SK-N-SH treated with all-trans-retinoic acid at 6 μM for 48 hours (cell line): ENCODE data around the gene GBF1.

Experiments
- ATAC-seq: fragments of 200-7000 bp; cut with Tn5 transposase; 3 replicates; pipeline ENCODE4 v1.9.1; 2020; ENCODE audit warnings: mild to moderate bottlenecking, moderate library complexity
- ARNTL ChIP-seq: fragments of 450-650 bp; formaldehyde crosslinking; IDR thresholded peaks from 2 replicates; pipeline ENCODE4 v1.5.0; 2020; ENCODE audit warnings: low read depth, mild to moderate bottlenecking, moderate library complexity, borderline replicate concordance
- BACH2 ChIP-seq: fragments of 250-450 bp; sonication (Bioruptor Pico); IDR thresholded peaks from 2 replicates; pipeline ENCODE4 v1.9.0; 2021; ENCODE audit warnings: mild to moderate bottlenecking, borderline replicate concordance
- CSDC2 ChIP-seq: fragments of 250-450 bp; sonication (Bioruptor Pico); IDR thresholded peaks from 2 replicates; pipeline ENCODE4 v1.5.0; 2020; ENCODE audit warnings: mild to moderate bottlenecking, moderate library complexity
- ESRRG ChIP-seq: fragments of 250-450 bp; sonication (Bioruptor Pico); IDR thresholded peaks from 2 replicates; pipeline ENCODE4 v1.6.1; 2021; ENCODE audit warnings: mild to moderate bottlenecking
- GLIS3 ChIP-seq: fragments of 250-450 bp; sonication (Bioruptor Pico); IDR thresholded peaks from 2 replicates; pipeline ENCODE4 v1.5.0; 2020; ENCODE audit warnings: mild to moderate bottlenecking, moderate library complexity
- ISL1 ChIP-seq: fragments of 250-450 bp; sonication (Bioruptor Pico); IDR thresholded peaks from 2 replicates; pipeline ENCODE4 v2.1.2; 2022; ENCODE audit warnings: mild to moderate bottlenecking, moderate library complexity
- OSR1 ChIP-seq: fragments of 250-450 bp; sonication (Bioruptor Pico); IDR thresholded peaks from 2 replicates; pipeline ENCODE4 v1.8.0; 2022; ENCODE audit warnings: moderate library complexity, mild to moderate bottlenecking, inconsistent platforms
- PPARA ChIP-seq: fragments of 250-450 bp; sonication (Bioruptor Pico); IDR thresholded peaks from 2 replicates; pipeline ENCODE4 v1.5.0; 2020; ENCODE audit warnings: mild to moderate bottlenecking, borderline replicate concordance
- RARB ChIP-seq: fragments of 250-450 bp; sonication (Bioruptor Pico); IDR thresholded peaks from 2 replicates; pipeline ENCODE4 v1.8.0; 2021; ENCODE audit warnings: mild to moderate bottlenecking, moderate library complexity
- TCF4 ChIP-seq: fragments of 250-450 bp; sonication (Bioruptor Pico); IDR thresholded peaks from 2 replicates; pipeline ENCODE4 v1.8.0; 2021; ENCODE audit warnings: mild to moderate bottlenecking, moderate library complexity, borderline replicate concordance
- TOX ChIP-seq: fragments of 250-450 bp; sonication (Bioruptor Pico); IDR thresholded peaks from 2 replicates; pipeline ENCODE4 v1.8.0; 2021; ENCODE audit warnings: mild to moderate bottlenecking, moderate library complexity, borderline replicate concordance
- ZC3H10 ChIP-seq: fragments of 250-450 bp; sonication (Bioruptor Pico); IDR thresholded peaks from 2 replicates; pipeline ENCODE4 v1.5.1; 2021; ENCODE audit warnings: mild to moderate bottlenecking, moderate library complexity
- ZFP3 ChIP-seq: fragments of 250-450 bp; sonication (Bioruptor Pico); IDR thresholded peaks from 2 replicates; pipeline ENCODE4 v1.5.0; 2020; ENCODE audit warnings: mild to moderate bottlenecking, moderate library complexity
- ZFP30 ChIP-seq: fragments of 450-650 bp; formaldehyde crosslinking; IDR thresholded peaks from 2 replicates; pipeline ENCODE4 v1.5.0; 2022; ENCODE audit warnings: mild to moderate bottlenecking, moderate library complexity
- ZNF565 ChIP-seq: fragments of 450-650 bp; formaldehyde crosslinking; conservative IDR thresholded peaks from 2 replicates; pipeline ENCODE4 v1.5.0; 2020; ENCODE audit warnings: low read depth, mild to moderate bottlenecking, moderate library complexity
- ZNF70 ChIP-seq: fragments of 450-650 bp; formaldehyde crosslinking; IDR thresholded peaks from 2 replicates; pipeline ENCODE4 v1.5.0; 2020; ENCODE audit warnings: mild to moderate bottlenecking, moderate library complexity
- ZNF8 ChIP-seq: fragments of 450-650 bp; formaldehyde crosslinking; IDR thresholded peaks from 2 replicates; pipeline ENCODE4 v1.5.0; 2020; ENCODE audit warnings: mild to moderate bottlenecking, moderate library complexity
- TF ChIP-seq, protein P1 (sequence below): fragments of 250-450 bp; sonication (Bioruptor Pico); IDR thresholded peaks from 2 replicates; pipeline ENCODE4 v1.8.0; 2020; ENCODE audit warnings: mild to moderate bottlenecking, moderate library complexity, borderline replicate concordance
- TF ChIP-seq, protein P2 (sequence below): fragments of 250-450 bp; sonication (Bioruptor Pico); IDR thresholded peaks from 2 replicates; pipeline ENCODE4 v1.5.1; 2021; ENCODE audit warnings: mild to moderate bottlenecking, moderate library complexity
- TF ChIP-seq, protein P3 (sequence below): fragments of 250-450 bp; sonication (Bioruptor Pico); IDR thresholded peaks from 2 replicates; pipeline ENCODE4 v1.8.0; 2021; ENCODE audit warnings: low read depth, mild to moderate bottlenecking, moderate library complexity, borderline replicate concordance
- TF ChIP-seq, protein P4 (sequence below): fragments of 250-450 bp; sonication (Bioruptor Pico); IDR thresholded peaks from 2 replicates; pipeline ENCODE4 v1.5.1; 2020; ENCODE audit warnings: low read depth, mild to moderate bottlenecking, moderate library complexity

The GBF1 gene

DNA sequence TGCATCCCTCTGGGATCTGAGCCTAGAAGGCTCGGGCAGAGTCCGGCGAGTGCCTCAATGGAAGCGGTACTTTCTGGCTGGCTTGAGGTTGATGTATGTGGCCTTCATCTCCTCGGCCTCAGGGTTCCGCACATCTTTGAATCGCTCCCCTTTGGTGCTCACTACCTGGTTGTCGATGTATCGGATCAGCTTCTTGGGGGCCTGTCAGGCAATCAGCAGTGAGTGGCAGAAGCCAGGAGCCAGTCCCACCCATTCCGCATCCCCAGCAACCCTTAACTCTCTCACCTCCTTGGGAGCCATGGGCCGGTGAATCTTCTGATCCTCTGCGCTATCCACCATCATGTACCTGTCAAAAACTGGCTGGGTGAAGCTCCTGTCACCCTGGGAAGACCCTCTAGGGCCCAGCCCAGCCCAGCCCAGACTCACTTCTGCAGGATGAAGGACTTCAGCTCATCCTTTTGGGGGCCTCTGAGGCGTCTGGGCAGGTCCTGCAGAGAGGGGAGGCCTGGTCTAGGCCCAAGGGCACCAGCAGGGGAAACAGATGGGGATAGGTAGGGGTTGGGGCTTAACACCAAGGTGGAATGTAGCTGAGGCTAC is 178.1 kb downstream of the GBF1 start:
- TF ChIP-seq RARB (CRISPR knock-in tag): no peak
- no peak for TF ChIP-seq ESRRG (CRISPR knock-in tag)
- TF ChIP-seq GLIS3: no peak
- TF ChIP-seq, all 23 proteins: peak for 0
- ATAC-seq: no peak

DNA sequence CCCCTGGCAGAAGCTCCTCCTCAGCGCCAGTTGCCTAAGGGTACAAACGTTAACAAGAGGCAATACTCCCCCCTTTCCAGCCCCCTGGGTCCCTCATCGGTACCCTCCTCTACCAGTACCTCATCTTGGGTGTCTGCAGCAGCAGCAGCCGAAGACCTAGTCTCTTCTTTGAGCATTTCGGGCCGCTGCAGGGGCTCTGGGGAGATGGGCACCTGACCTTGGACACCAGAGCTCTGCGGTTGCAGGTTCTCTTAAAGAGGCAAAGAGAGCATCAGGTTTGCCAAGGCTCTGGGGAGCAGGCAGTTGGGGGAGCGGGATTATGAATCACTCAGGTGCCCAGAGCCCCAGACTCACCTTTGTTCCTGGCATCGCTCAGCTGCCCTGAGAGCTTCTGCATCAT is 178.8 kb downstream of the GBF1 start:
- no peak for ATAC-seq
- TF ChIP-seq ZNF8 (CRISPR knock-in tag) (no peak), RARB (CRISPR knock-in tag) (no peak), ZNF70 (CRISPR knock-in tag) (no peak)

DNA sequence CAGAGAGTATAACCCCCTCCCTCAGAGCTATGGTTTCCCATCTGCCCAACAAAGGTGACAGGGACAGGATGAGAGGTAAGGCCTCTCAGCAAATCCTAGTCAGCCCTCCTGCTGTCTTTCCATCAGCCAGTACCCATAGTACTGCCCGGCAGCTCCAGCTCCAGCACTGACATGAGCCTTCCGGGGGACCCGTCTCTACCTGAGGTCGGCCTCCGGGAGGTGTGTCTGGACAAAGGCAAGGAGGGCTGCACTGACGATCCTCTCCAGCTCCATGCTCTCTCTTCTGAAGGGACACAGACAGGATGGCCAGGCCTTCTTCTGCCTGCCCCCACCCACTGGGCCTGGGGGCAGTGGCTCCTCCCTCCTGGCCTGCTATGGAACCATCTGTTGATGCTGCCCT is 179.6 kb downstream of the GBF1 start:
- ATAC-seq: no peak
- TF ChIP-seq BACH2 (no peak), ZC3H10 (CRISPR knock-in tag) (no peak), ZNF70 (CRISPR knock-in tag) (no peak), ZFP3 (no peak), ZNF8 (CRISPR knock-in tag) (no peak), CSDC2 (no peak), ZNF565 (CRISPR knock-in tag) (no peak), TCF4 (CRISPR knock-in tag) (no peak), OSR1 (CRISPR knock-in tag) (no peak), ZFP30 (CRISPR knock-in tag) (no peak), ESRRG (CRISPR knock-in tag) (no peak), PPARA (CRISPR knock-in tag) (no peak), TOX (no peak), RARB (CRISPR knock-in tag) (no peak), ISL1 (CRISPR knock-in tag) (no peak), ARNTL (CRISPR knock-in tag) (no peak)
- TF ChIP-seq, protein P1, sequence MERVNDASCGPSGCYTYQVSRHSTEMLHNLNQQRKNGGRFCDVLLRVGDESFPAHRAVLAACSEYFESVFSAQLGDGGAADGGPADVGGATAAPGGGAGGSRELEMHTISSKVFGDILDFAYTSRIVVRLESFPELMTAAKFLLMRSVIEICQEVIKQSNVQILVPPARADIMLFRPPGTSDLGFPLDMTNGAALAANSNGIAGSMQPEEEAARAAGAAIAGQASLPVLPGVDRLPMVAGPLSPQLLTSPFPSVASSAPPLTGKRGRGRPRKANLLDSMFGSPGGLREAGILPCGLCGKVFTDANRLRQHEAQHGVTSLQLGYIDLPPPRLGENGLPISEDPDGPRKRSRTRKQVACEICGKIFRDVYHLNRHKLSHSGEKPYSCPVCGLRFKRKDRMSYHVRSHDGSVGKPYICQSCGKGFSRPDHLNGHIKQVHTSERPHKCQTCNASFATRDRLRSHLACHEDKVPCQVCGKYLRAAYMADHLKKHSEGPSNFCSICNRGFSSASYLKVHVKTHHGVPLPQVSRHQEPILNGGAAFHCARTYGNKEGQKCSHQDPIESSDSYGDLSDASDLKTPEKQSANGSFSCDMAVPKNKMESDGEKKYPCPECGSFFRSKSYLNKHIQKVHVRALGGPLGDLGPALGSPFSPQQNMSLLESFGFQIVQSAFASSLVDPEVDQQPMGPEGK (CRISPR knock-in tag): no peak
- TF ChIP-seq, protein P2, sequence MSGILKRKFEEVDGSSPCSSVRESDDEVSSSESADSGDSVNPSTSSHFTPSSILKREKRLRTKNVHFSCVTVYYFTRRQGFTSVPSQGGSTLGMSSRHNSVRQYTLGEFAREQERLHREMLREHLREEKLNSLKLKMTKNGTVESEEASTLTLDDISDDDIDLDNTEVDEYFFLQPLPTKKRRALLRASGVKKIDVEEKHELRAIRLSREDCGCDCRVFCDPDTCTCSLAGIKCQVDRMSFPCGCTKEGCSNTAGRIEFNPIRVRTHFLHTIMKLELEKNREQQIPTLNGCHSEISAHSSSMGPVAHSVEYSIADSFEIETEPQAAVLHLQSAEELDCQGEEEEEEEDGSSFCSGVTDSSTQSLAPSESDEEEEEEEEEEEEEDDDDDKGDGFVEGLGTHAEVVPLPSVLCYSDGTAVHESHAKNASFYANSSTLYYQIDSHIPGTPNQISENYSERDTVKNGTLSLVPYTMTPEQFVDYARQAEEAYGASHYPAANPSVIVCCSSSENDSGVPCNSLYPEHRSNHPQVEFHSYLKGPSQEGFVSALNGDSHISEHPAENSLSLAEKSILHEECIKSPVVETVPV (CRISPR knock-in tag): no peak
- TF ChIP-seq, protein P3, sequence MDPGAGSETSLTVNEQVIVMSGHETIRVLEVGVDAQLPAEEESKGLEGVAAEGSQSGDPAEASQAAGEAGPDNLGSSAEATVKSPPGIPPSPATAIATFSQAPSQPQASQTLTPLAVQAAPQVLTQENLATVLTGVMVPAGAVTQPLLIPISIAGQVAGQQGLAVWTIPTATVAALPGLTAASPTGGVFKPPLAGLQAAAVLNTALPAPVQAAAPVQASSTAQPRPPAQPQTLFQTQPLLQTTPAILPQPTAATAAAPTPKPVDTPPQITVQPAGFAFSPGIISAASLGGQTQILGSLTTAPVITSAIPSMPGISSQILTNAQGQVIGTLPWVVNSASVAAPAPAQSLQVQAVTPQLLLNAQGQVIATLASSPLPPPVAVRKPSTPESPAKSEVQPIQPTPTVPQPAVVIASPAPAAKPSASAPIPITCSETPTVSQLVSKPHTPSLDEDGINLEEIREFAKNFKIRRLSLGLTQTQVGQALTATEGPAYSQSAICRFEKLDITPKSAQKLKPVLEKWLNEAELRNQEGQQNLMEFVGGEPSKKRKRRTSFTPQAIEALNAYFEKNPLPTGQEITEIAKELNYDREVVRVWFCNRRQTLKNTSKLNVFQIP (CRISPR knock-in tag): no peak
- TF ChIP-seq, protein P4, sequence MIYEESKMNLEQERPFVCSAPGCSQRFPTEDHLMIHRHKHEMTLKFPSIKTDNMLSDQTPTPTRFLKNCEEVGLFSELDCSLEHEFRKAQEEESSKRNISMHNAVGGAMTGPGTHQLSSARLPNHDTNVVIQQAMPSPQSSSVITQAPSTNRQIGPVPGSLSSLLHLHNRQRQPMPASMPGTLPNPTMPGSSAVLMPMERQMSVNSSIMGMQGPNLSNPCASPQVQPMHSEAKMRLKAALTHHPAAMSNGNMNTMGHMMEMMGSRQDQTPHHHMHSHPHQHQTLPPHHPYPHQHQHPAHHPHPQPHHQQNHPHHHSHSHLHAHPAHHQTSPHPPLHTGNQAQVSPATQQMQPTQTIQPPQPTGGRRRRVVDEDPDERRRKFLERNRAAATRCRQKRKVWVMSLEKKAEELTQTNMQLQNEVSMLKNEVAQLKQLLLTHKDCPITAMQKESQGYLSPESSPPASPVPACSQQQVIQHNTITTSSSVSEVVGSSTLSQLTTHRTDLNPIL: no peak

DNA sequence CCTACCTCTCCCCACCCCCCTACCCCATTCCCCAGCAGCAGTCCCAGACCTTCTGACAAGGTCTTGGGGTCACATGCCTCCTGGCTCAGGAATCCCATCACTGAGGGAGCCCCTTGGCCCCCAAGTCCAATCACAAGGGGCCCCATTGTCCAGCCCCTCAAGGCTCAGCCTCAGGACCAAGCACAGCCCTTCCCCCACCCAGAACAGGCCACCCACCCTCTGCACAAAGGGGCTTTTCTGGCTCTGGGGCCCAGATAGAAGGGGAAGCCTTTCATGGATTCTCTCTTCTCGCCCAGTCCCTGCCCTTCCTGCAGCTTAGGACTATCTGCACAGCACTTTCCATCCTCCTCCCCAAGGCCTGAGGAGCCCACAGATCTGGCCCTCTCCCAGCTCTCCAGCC is 180.1 kb downstream of the GBF1 start:
- ATAC-seq: no peak
- TF ChIP-seq, protein P2 (CRISPR knock-in tag): no peak
- TF ChIP-seq, protein P4: no peak
